Measurements from ENCODE around the gene SLAMF8. TPM values are rescaled to one million over a fixed set of nuclear protein-coding genes. Genes with fewer than 3 reads are reported as not detected.

Gene SLAMF8
- total and polyA plus RNA-seq, 8 donors: 0.76 to 4.5 (median 2.5) TPM; not detected in 2

GRCh38 chr1:159829273-159829634, 2.6 kb downstream of the SLAMF8 start:
- H3K4me3 ChIP-seq: peak overlapping the region in 1 of 4 donors; percentile 8
- 27 to 44% (median 30%) methylated on average over 3 of the region's 3 CpGs for WGBS, 5 donors
- intact Hi-C loops (cut with DNase I; ENCODE audit: low total_unique reads): no loop called here

DNA sequence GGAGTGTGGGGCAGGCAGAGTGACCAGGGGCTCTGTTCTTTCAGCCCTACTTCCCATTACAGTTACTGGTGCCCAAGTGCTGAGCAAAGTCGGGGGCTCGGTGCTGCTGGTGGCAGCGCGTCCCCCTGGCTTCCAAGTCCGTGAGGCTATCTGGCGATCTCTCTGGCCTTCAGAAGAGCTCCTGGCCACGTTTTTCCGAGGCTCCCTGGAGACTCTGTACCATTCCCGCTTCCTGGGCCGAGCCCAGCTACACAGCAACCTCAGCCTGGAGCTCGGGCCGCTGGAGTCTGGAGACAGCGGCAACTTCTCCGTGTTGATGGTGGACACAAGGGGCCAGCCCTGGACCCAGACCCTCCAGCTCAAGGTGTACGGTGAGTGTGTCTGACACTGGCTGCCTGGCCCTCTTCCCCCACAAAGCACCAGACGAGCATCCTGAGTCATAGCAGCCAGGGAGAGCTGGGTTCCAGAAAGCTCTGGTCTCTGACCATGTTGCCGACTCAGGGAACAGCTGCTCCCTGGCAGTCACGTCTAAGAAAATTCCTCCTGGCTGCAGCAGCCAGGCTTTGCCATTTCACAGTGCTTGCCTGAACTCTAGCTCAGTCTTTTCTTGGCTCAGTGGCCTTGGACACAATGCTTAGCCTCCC, 3.3 kb downstream of the SLAMF8 start:
- H3K27ac ChIP-seq: no peak overlapping the region
- DNase-seq: no peak
- no peaks in the 10 kb centered on the region for H3K27me3 ChIP-seq
- intact Hi-C loops (cut with DNase I; ENCODE audit: low total_unique reads): no loop called here
- TF ChIP-seq POLR2A (IDR thresholded peaks at IDR 0.05): no peak
- TF ChIP-seq EP300 (IDR thresholded peaks at IDR 0.05): no peak
- TF ChIP-seq CTCF (IDR thresholded peaks at IDR 0.05): no peak
- no peak for TF ChIP-seq POLR2AphosphoS5 (IDR thresholded peaks at IDR 0.05)
- H3K36me3 ChIP-seq: peaks cover 0 to 10% (median 2%) of the 10 kb centered on the region in 4 donors
- H3K4me1 ChIP-seq: peaks cover 0 to 55% (median 7%) of the 10 kb centered on the region in 4 donors
- 83 to 91% (median 89%) methylated on average over 18 of the region's 18 CpGs for WGBS, 5 donors
- H3K4me3 ChIP-seq: no peak overlapping the region
- no peaks in the 10 kb centered on the region for H3K9me3 ChIP-seq

More at GRCh38 chr1:159829273-159829634, 2.6 kb downstream of the SLAMF8 start:
- H3K4me1 ChIP-seq: peaks cover 0 to 56% (median 7%) of the 10 kb centered on the region in 4 donors
- peaks cover 0 to 4% (median 0%) of the 10 kb centered on the region in 3 donors for H3K27me3 ChIP-seq
- H3K9me3 ChIP-seq: no peaks in the 10 kb centered on the region
- peak; percentile 49 to 72 for DNase-seq
- TF ChIP-seq EP300 (IDR thresholded peaks at IDR 0.05) (no peak), CTCF (IDR thresholded peaks at IDR 0.05) (peak in 5 of 7 experiments; percentile 23 to 41 (median 33))
- H3K27ac ChIP-seq: no peak overlapping the region
- peaks cover 0 to 4% (median 0%) of the 10 kb centered on the region in 4 donors for H3K36me3 ChIP-seq

- Histone ChIP-seq H3K27me3 (no peaks in the 10 kb centered on the region), H3K9me3 (no peaks in the 10 kb centered on the region), H3K4me3 (no peak overlapping the region), H3K4me1 (peaks cover 0 to 48% (median 7%) of the 10 kb centered on the region in 4 donors), H3K36me3 (peaks cover 0 to 17% (median 5%) of the 10 kb centered on the region in 4 donors), H3K27ac (no peak overlapping the region)
- intact Hi-C loops (cut with DNase I; ENCODE audit: low total_unique reads): no loop called here
- no peak for DNase-seq
- no peak for TF ChIP-seq EP300 (IDR thresholded peaks at IDR 0.05)
- TF ChIP-seq CTCF (IDR thresholded peaks at IDR 0.05): no peak
- no peak for TF ChIP-seq POLR2AphosphoS5 (IDR thresholded peaks at IDR 0.05)
- no peak for TF ChIP-seq POLR2A (IDR thresholded peaks at IDR 0.05)
- WGBS, 5 donors: 77 to 87% (median 84%) methylated on average over 8 of the region's 8 CpGs
These were observed 4.0 kb downstream of the SLAMF8 start for GRCh38 chr1:159830722-159831121.

- intact Hi-C loops (cut with DNase I; ENCODE audit: low total_unique reads): no loop called here
- Histone ChIP-seq H3K4me3 (no peak overlapping the region), H3K4me1 (peaks cover 0 to 42% (median 7%) of the 10 kb centered on the region in 4 donors), H3K36me3 (peaks cover 0 to 24% (median 6%) of the 10 kb centered on the region in 4 donors), H3K27me3 (no peaks in the 10 kb centered on the region), H3K9me3 (no peaks in the 10 kb centered on the region), H3K27ac (no peak overlapping the region)
- TF ChIP-seq POLR2A (IDR thresholded peaks at IDR 0.05) (no peak), POLR2AphosphoS5 (IDR thresholded peaks at IDR 0.05) (no peak), CTCF (IDR thresholded peaks at IDR 0.05) (no peak), EP300 (IDR thresholded peaks at IDR 0.05) (no peak)
- 21 to 39% (median 31%) methylated on average over 7 of the region's 7 CpGs for WGBS, 5 donors
- DNase-seq: no peak
These were observed 4.9 kb downstream of the SLAMF8 start for GRCh38 chr1:159831412-159832141.
